ENCODE data around the gene SHISA9.

DNA sequence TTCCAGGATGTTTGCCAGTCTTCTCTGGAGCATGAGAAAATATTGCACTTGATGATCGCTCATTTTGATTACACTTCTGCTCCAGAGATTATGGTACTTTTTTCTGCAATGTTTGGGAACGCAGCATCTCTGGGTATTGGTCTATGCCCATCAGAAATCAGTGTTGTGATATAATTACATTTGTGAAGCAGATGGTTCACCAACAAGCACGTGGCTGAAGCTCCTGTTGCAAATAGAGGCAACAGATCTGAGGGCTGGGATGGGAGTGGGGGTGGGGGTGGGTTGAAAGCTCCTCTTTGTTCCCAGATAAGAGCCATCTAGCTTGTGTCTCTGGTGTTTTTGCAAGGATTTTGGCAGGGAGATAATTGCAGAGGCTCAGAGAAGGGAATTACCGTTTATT, 252.3 kb downstream of the SHISA9 start:
- TF ChIP-seq CTCF (IDR thresholded peaks at IDR 0.05) = no peak
- no peak for TF ChIP-seq POLR2A (IDR thresholded peaks at IDR 0.05)
